Stimulated activated CD4-positive, alpha-beta T cell treated with anti-CD3 and anti-CD28 coated beads, Interleukin-12 subunit alpha, Interleukin-12 subunit beta, amount 100 ng/mL, for 48 hours (primary cell): ENCODE data around the gene FER1L5.

Experiments
- DNase-seq, 3 donors: peaks; one replicate each; pipeline ENCODE4 v3.0.0-alpha.2; 2020; ENCODE audit warnings: low read depth in 2 of 3, low spot score in 1 of 3

FER1L5 gene

GRCh38 chr2:96739076-96739632 lies 96.6 kb downstream of the FER1L5 start:
- DNase-seq, result no peak

GRCh38 chr2:96739633-96740428 lies 97.3 kb downstream of the FER1L5 start, which contains the start of gene LMAN2L:
TSS of gene LMAN2L (minus strand) at chr2:96740064. CDS start at chr2:96740040, 24 bp downstream.
- peak; percentile 91 to 96 (median 94) for DNase-seq

- no peak for DNase-seq
These were observed 104.6 kb downstream of the FER1L5 start for GRCh38 chr2:96747061-96747617.

GRCh38 chr2:96751800-96752199 lies 109.2 kb downstream of the FER1L5 start:
- no peak for DNase-seq

GRCh38 chr2:96753661-96754282 lies 111.2 kb downstream of the FER1L5 start:
- no peak for DNase-seq

GRCh38 chr2:96754317-96754716 lies 111.8 kb downstream of the FER1L5 start:
- no peak for DNase-seq
